CD14-positive monocyte (primary cell): ENCODE results near the gene PARD6B. TPM values are rescaled to one million over a fixed set of nuclear protein-coding genes. Genes with fewer than 3 reads are reported as not detected.

ENCODE experiments used
- DNase-seq, 3 donors: peaks; one replicate each; pipeline ENCODE4 v3.0.0-alpha.2; 2011 to 2022
- H2AFZ ChIP-seq: 2 replicates; pipeline ENCODE4 v1.6.0; 2012; ENCODE audit warnings: mild to moderate bottlenecking, low read depth, low read length, inconsistent platforms; ENCODE audit not compliant: insufficient read depth, poor library complexity, severe bottlenecking
- H3K27ac ChIP-seq, 2 donors: 1 replicate in 1 of 2; 2 replicates in 1 of 2; pipeline ENCODE4 v1.5.1; 2012 to 2013; ENCODE audit warnings: low read length in 2 of 2, control low read depth in 1 of 2, inconsistent platforms in 1 of 2, low read depth in 1 of 2, mild to moderate bottlenecking in 1 of 2
- H3K27me3 ChIP-seq, 2 donors: one replicate each; pipeline versions ENCODE4 v1.6.0 to v1.6.1; 2011 to 2013; ENCODE audit warnings: low read length in 2 of 2; ENCODE audit not compliant: control insufficient read depth in 2 of 2, insufficient read depth in 2 of 2
- H3K36me3 ChIP-seq, 2 donors: replicated peaks in 1 of 2; 1 replicate in 1 of 2; 2 replicates in 1 of 2; pipeline versions ENCODE4 v1.5.1 to v1.6.1; 2012 to 2013; ENCODE audit warnings: low read length in 2 of 2, control low read depth in 1 of 2, inconsistent platforms in 1 of 2, mild to moderate bottlenecking in 1 of 2; ENCODE audit not compliant: insufficient read depth in 2 of 2, control insufficient read depth in 1 of 2
- H3K4me1 ChIP-seq, 2 donors: 1 replicate in 1 of 2; 2 replicates in 1 of 2; pipeline versions ENCODE4 v1.5.1 to v1.6.1; 2012 to 2013; ENCODE audit warnings: low read length in 2 of 2, control low read depth in 1 of 2, inconsistent platforms in 1 of 2, mild to moderate bottlenecking in 1 of 2, moderate library complexity in 1 of 2; ENCODE audit not compliant: insufficient read depth in 2 of 2, control insufficient read depth in 1 of 2
- H3K4me2 ChIP-seq: replicated peaks from 2 replicates; pipeline ENCODE3; 2012; ENCODE audit warnings: low read length, moderate library complexity, mild to moderate bottlenecking; ENCODE audit not compliant: poor library complexity, severe bottlenecking; ENCODE audit errors: extremely low read depth
- H3K4me3 ChIP-seq, 3 experiments: fragments of 200-600 bp in 1 of 3; sonication (generic) in 1 of 3; replicated peaks in 1 of 3; 1 replicate in 2 of 3; 2 replicates in 1 of 3; pipeline ENCODE4 v1.5.1; 2011 to 2013; ENCODE audit warnings: low read length in 3 of 3, mild to moderate bottlenecking in 3 of 3, control low read depth in 2 of 3, low read depth in 2 of 3, inconsistent platforms in 1 of 3, moderate library complexity in 1 of 3
- H3K79me2 ChIP-seq: 2 replicates; pipeline ENCODE4 v1.6.0; 2012; ENCODE audit warnings: mild to moderate bottlenecking, control low read depth, inconsistent platforms, low read length, moderate library complexity; ENCODE audit not compliant: insufficient read depth
- H3K9ac ChIP-seq: 2 replicates; pipeline ENCODE4 v1.6.0; 2017; ENCODE audit warnings: low read length, mild to moderate bottlenecking; ENCODE audit not compliant: insufficient read depth, poor library complexity, severe bottlenecking
- H3K9me3 ChIP-seq, 2 donors: replicated peaks in 1 of 2; 1 replicate in 1 of 2; 2 replicates in 1 of 2; pipeline versions ENCODE4 v1.5.1 to v1.6.1; 2012 to 2013; ENCODE audit warnings: low read length in 2 of 2, control low read depth in 1 of 2; ENCODE audit not compliant: control insufficient read depth in 1 of 2, insufficient read depth in 1 of 2
- H4K20me1 ChIP-seq: 2 replicates; pipeline ENCODE4 v1.6.0; 2012; ENCODE audit warnings: mild to moderate bottlenecking, low read length, control low read depth, moderate library complexity; ENCODE audit not compliant: insufficient read depth
- H3K27ac Mint-ChIP-seq, 7 donors: one replicate each; pipeline ENCODE4 v1.8.0; 2020; ENCODE audit warnings: mild to moderate bottlenecking in 7 of 7, mixed read lengths in 7 of 7, moderate library complexity in 6 of 7, inconsistent platforms in 2 of 7
- H3K27me3 Mint-ChIP-seq, 3 donors: one replicate each; pipeline ENCODE4 v1.8.0; 2021 to 2022; ENCODE audit warnings: low read depth in 3 of 3, mild to moderate bottlenecking in 3 of 3, mixed read lengths in 3 of 3, moderate library complexity in 3 of 3, inconsistent platforms in 1 of 3
- H3K36me3 Mint-ChIP-seq, 2 donors: one replicate each; pipeline ENCODE4 v1.8.0; 2020; ENCODE audit warnings: mixed read lengths in 2 of 2, inconsistent platforms in 1 of 2, mild to moderate bottlenecking in 1 of 2
- H3K4me1 Mint-ChIP-seq: one replicate; pipeline ENCODE4 v1.8.0; 2020; ENCODE audit warnings: mild to moderate bottlenecking, mixed read lengths
- H3K4me3 Mint-ChIP-seq, 2 donors: one replicate each; pipeline ENCODE4 v1.8.0; 2020; ENCODE audit warnings: mild to moderate bottlenecking in 2 of 2, mixed read lengths in 2 of 2, moderate library complexity in 1 of 2
- H3K9me3 Mint-ChIP-seq, 7 donors: one replicate each; pipeline ENCODE4 v1.8.0; 2020 to 2022; ENCODE audit warnings: mixed read lengths in 7 of 7, mild to moderate bottlenecking in 6 of 7, moderate library complexity in 6 of 7, inconsistent platforms in 2 of 7
- CTCF ChIP-seq: fragments of 200-600 bp; IDR thresholded peaks from one replicate; pipeline ENCODE4 v1.8.0; 2022; ENCODE audit warnings: antibody characterized with exemption, mild to moderate bottlenecking
- WGBS: methylation state at CpG from one replicate; pipeline ENCODE4 v1.1.5; 2013; ENCODE audit warnings: missing lambda C conversion rate; ENCODE audit not compliant: insufficient coverage; 5-methylcytosine and 5-hydroxymethylcytosine counted together
- intact Hi-C, 2 donors: fragments of 100-400 bp; cut with micrococcal nuclease; formaldehyde crosslinking; loops; one replicate each; pipeline versions ENCODE4 v1.15.0 to v1.15.1; 2023
- polyA plus RNA-seq, 3 donors: library from polyadenylated mRNA; depleted of rRNA in 1 of 3; unstranded in 2 of 3; stranded (reverse) in 1 of 3; fragments of 300-500 nt in 2 of 3; fragments of >200 nt in 1 of 3; fragmentation: Illumina TruSeq in 2 of 3; gene quantifications; 1 replicate in 2 of 3; 2 replicates in 1 of 3; pipeline ENCODE4 v1.2.3, GENCODE V29; 2012 to 2021

PARD6B gene
- polyA plus RNA-seq, 3 donors, result 0.04 to 0.13 (median 0.13) TPM

- Histone ChIP-seq H3K9ac (no peak overlapping the region), H3K4me3 (no peak overlapping the region), H4K20me1 (no peaks in the 10 kb centered on the region), H3K27ac (no peak overlapping the region), H3K27me3 (no peaks in the 10 kb centered on the region), H3K4me1 (peaks cover 5% of the 10 kb centered on the region in 2 donors), H3K4me2 (no peak overlapping the region), H3K79me2 (no peaks in the 10 kb centered on the region), H2AFZ (no peak overlapping the region), H3K36me3 (no peaks in the 10 kb centered on the region), H3K9me3 (no peaks in the 10 kb centered on the region)
- Mint-ChIP-seq H3K27ac (no peak overlapping the region), H3K27me3 (peaks cover 3 to 23% (median 18%) of the 10 kb centered on the region in 3 donors), H3K4me3 (no peak overlapping the region), H3K36me3 (no peaks in the 10 kb centered on the region), H3K4me1 (peaks cover 8% of the 10 kb centered on the region), H3K9me3 (peaks cover 0 to 4% (median 0%) of the 10 kb centered on the region in 7 donors)
- DNase-seq, result no peak
- intact Hi-C loops, result no loop called here
- TF ChIP-seq CTCF, result no peak
- 63% methylated on average over 1 of the region's 3 CpGs for WGBS
Measured at GRCh38 chr20:50715694-50716093, 15.7 kb upstream of the PARD6B start.

GRCh38 chr20:50716518-50716917 is 14.9 kb upstream of the PARD6B start:
- H3K4me2 ChIP-seq, result no peak overlapping the region
- no peaks in the 10 kb centered on the region for H3K79me2 ChIP-seq
- H3K9me3 Mint-ChIP-seq, result peaks cover 0 to 4% (median 0%) of the 10 kb centered on the region in 7 donors
- H3K4me1 Mint-ChIP-seq, result peaks cover 2% of the 10 kb centered on the region
- no peak overlapping the region for H3K4me3 Mint-ChIP-seq
- H3K27me3 ChIP-seq, result no peaks in the 10 kb centered on the region
- peaks cover 3 to 23% (median 14%) of the 10 kb centered on the region in 3 donors for H3K27me3 Mint-ChIP-seq
- H3K27ac Mint-ChIP-seq, result no peak overlapping the region
- H3K9me3 ChIP-seq, result no peaks in the 10 kb centered on the region
- H3K36me3 ChIP-seq, result no peaks in the 10 kb centered on the region
- no peak for TF ChIP-seq CTCF
- no peak for DNase-seq
- H3K36me3 Mint-ChIP-seq, result no peaks in the 10 kb centered on the region
- H3K27ac ChIP-seq, result no peak overlapping the region
- no peaks in the 10 kb centered on the region for H3K4me1 ChIP-seq
- no peaks in the 10 kb centered on the region for H4K20me1 ChIP-seq
- H3K9ac ChIP-seq, result no peak overlapping the region
- intact Hi-C loops, result no loop called here
- no peak overlapping the region for H2AFZ ChIP-seq
- no CpG with 5 or more reads among the region's 1 CpG for WGBS
- H3K4me3 ChIP-seq, result no peak overlapping the region
